Stomach (tissue), 4 donors: ENCODE data around the gene CLTCL1.

Experiments
- EP300 ChIP-seq: sonication (generic); formaldehyde crosslinking; IDR thresholded peaks from one replicate; pipeline ENCODE4 v1.6.1; 2017; ENCODE audit warnings: antibody characterized with exemption
- POLR2A ChIP-seq, 4 donors: fragments of 450-650 bp; IDR thresholded peaks; one replicate each; pipeline ENCODE4 v1.6.1; 2016; ENCODE audit warnings: antibody characterized with exemption in 4 of 4, control low read depth in 2 of 4, mild to moderate bottlenecking in 1 of 4, moderate library complexity in 1 of 4
- TF ChIP-seq, protein P1 (sequence below), 7 experiments: fragments of 450-650 bp in 4 of 7; fragments of 200-600 bp in 3 of 7; sonication (generic) in 3 of 7; IDR thresholded peaks; one replicate each; pipeline ENCODE4 v1.5.1; 2016 to 2019; ENCODE audit warnings: antibody characterized with exemption in 7 of 7, control low read depth in 2 of 7, mild to moderate bottlenecking in 1 of 7

DNA sequence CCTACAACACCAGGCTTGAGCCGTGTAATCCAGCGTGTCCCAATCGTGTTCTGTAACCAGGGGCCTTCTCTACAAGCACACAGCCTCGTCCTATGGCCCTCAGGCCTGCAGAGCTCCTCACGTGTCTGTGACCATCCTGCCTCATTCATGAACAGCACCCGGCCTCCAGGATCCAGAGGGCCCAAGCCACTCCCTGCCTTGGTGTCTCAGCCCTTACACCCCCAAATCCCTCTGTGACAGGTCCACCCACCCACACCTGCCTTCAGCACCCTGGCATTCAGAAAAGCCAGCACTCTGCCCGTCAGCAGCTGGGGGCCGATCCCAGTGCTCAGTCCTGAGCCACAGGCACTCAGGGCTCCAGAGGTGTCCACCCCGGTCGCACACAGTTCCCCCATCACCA, 154.6 kb downstream of the CLTCL1 start:
- no peak for TF ChIP-seq EP300
- TF ChIP-seq POLR2A (IDR thresholded peaks at IDR 0.05), result no peak
- TF ChIP-seq, protein P1, sequence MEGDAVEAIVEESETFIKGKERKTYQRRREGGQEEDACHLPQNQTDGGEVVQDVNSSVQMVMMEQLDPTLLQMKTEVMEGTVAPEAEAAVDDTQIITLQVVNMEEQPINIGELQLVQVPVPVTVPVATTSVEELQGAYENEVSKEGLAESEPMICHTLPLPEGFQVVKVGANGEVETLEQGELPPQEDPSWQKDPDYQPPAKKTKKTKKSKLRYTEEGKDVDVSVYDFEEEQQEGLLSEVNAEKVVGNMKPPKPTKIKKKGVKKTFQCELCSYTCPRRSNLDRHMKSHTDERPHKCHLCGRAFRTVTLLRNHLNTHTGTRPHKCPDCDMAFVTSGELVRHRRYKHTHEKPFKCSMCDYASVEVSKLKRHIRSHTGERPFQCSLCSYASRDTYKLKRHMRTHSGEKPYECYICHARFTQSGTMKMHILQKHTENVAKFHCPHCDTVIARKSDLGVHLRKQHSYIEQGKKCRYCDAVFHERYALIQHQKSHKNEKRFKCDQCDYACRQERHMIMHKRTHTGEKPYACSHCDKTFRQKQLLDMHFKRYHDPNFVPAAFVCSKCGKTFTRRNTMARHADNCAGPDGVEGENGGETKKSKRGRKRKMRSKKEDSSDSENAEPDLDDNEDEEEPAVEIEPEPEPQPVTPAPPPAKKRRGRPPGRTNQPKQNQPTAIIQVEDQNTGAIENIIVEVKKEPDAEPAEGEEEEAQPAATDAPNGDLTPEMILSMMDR (IDR thresholded peaks at IDR 0.05), result no peak
